HG03575 (cell line): ENCODE measurements around the gene MAPK10.

Experiments
- ATAC-seq: cut with Tn5 transposase; IDR thresholded peaks from one replicate; pipeline ENCODE4 v1.9.1; 2021; ENCODE audit not compliant: unreplicated experiment, insufficient number of reproducible peaks, low FRiP score; ENCODE audit errors: extremely low read depth

The MAPK10 gene

DNA sequence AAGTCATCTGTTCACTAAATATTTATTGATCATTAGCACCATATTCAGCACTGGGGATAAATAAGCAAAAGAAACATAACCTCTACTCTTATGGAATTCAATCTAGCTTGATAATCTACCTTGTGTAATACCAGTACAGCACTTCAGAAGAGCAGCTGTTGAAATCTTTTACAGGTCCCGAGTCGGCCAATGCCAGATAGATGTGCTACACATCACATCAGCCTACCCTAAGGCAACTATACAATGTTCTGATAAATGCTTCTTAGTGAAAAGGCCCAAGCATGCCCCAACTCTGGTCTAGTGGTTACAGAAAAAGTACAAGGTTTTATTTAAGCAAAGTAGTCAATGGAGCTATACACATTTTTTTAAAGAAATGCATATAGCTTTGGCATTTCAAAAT lies 68.7 kb downstream of the MAPK10 start:
- no peak for ATAC-seq

DNA sequence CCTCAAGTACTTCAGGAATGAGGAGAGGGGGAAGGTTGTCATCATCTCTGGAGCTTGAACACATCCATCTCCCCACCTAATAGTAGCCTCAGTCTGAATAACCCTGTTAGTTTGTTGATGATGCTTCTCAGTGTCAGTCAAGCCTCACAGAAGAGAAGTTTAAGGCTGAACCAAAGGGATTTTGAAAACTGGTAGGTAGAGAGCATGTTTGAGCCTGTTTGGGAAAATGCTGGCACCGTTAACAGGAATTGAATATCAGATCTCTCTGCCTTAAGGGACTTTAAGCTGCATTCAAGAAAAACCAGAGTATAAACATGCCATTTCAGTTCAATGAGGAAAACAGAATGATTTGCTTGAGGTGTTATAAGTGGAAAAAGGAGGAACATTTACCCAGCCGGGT lies 73.1 kb downstream of the MAPK10 start:
- no peak for ATAC-seq

DNA sequence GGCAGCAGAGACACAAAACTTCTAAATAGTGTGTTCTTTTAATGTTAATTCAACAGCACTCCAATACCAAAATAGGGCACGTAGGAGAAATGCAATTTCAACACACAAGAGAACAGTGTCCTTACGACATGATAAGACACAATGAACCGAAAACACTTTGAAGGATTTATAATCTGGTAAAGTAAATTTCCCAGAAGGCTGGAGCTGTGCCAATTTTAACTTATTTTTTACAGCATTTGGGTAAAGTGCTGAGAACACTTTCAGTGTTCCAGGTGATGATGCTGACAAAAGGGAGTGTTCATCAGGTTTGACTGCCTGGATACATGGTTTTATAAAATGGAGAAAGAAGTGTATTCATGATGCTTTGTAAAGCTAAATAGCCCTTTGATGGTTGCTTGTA lies 76.5 kb downstream of the MAPK10 start:
- no peak for ATAC-seq

DNA sequence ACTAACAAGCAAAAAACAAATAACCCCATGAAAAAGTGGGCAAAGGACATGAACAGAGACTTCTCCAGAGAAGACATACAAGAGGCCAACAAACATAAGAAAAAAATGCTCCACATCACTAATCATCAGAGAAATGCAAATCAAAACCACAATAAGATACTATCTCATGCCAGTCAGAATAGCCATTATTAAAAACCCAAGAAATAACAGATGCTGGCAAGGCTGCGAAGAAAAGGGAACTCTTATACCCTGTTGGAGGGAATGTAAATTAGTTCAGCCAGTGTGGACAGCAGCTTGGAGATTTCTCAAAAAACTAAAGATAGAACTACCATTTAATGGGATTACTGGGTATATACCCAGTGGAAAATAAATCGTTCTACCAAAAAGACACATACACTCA lies 79.6 kb downstream of the MAPK10 start:
- no peak for ATAC-seq

DNA sequence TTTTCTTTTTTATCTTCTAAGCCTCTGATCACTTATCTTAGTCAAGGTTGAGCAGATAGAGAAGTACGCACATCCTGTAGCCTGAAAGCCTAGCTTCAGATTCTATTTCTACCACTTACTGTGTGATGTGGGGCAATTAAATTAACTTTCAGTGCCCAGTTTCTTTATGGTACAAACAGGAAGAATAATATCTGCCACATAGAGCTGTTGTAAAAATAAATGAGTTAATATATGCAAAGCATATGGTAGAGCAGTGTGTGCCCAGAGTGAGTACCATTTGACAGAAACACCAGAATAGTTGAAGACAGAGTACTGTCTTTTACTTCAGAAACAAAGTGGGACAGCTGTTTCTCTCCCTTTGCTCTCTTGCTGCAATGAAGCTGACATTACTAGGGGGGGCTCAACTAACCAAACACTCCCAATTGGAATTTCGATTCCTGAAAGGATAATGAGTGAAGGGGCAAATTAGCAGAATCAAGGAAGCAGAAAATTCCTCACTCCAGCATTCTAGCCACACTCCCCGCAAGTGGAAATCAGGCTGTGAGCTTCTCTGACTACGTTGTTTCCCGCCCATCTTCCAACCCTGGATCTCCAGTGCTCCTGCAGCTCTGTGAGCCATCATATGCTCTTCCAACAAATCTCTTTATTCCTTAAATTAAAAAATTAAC lies 80.4 kb downstream of the MAPK10 start:
- no peak for ATAC-seq

DNA sequence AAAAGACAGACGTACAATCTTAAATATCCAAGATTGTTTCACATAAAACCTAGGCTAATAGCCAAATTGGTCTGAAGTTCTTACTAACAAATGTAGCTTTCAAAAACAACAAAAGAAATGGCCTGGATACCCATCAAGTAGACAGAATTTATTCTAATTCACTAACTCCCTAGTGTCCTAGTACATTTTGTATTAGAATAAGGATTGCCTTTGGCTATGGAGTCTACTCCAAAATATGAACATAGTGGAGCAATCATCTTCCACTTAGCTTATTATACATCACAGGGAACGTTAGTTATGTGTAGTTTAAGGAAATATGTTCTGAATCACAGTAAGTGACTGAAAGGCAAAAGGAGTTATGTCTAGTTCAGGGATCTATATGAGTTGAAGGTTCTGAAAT lies 81.7 kb downstream of the MAPK10 start:
- ATAC-seq = no peak

DNA sequence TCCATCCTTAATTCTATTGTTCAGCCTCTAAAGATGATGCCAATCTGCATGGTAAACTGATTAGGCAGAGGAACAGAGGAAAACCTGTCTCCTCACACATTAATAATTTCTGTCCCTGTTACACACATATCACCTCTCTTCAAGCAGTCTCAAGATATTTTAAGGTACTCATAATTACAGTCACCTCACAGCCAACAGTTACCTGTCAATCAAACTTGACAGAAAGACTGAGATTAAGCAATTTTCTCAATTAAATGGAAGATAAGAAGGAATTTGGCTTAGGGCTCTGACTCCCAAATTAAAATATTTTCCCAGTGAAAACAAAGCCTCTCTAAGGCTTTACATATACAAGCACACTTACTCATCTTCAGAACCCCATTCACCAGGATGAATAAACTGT lies 85.2 kb downstream of the MAPK10 start:
- no peak for ATAC-seq

DNA sequence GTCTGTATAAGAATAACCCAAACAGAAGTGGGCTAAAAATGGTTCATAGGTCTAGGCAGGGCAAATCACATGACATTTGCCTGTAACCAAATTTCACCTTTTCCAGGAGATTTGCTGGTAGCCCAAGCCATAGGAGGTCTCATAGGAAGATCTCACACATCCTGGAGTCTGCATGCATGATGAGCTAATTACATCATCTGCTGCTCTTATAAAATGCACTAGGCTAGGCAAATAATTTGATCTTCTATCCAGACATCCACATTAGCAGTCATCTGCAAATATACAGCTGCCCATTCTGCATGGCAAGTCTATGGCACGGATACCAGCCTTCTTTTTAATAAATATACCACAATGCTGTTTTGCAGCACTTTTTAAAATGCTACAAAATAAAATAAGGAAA lies 87.2 kb downstream of the MAPK10 start:
- no peak for ATAC-seq

DNA sequence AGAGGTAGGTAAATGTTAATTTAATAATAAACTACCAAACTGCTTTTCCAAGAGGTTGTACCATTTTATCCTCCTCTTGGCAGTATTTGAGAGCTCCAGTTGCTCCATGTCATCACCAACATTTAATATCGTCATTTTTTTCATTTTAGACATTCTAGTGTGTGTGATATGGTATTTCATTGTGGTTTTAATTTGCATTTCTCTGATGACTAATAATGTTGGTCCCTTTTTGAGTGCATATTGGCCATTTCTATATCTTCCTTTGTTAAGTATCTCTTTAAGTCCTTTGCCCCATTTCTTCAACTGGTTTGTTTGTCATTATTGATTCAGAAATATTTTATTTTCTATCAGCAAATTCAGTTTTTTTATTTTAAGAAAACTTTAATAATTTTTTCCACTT lies 88.8 kb downstream of the MAPK10 start:
- no peak for ATAC-seq

DNA sequence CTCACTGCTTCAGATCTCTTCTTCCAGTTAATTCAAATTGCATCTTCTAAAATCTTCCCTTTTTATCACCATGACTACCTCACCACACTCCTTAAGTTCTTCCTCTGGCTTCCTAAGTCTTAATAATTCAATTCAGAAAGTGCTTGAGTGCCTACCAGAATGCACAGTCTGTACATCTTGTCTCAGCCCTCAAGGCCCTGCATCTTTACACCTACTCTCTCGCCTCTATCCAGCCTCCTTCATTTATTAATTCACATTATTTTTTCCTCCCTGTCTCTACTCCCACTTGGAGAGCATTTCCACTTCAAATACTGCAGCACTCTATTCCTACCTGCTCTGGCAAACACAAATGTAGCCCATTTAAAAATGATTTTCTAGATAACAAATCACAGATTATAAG lies 90.5 kb downstream of the MAPK10 start:
- no peak for ATAC-seq

DNA sequence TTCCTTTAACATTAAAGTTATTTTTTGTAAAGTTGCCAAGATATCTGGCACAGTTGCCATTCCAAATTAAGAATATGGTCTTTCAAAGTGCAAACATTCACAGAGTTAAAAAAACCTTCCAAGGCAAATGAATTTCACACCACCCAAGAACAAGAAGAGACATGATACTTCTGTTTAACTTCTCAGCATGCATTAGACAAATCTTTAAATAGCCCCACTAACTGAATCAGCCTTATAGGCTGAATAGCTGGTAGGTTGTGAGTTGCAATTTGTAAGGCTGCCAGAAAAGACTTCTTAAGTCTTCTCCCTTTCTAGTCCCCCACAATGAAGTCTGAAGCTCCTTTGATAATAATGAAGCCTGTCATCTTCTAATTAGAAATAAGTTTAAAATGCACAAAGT lies 95.6 kb downstream of the MAPK10 start:
- no peak for ATAC-seq

DNA sequence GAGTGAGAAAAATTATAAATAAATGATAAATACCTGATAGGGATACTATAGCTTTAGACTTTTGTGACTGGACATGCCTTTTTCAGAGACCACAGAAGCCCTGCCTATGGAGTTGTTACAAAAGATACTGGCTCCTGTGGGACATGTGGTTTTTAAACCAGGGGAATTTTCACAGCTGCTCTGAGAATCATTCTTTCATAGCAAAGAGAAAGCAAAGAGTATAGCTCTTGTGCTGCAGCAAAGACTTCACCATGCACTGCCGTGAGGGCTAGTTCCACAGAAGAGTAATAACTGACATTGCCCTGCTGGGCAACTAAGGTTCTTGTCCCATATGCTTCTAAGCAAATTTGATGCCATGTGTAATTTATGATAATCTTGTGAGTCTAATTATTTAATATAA lies 98.2 kb downstream of the MAPK10 start:
- no peak for ATAC-seq

DNA sequence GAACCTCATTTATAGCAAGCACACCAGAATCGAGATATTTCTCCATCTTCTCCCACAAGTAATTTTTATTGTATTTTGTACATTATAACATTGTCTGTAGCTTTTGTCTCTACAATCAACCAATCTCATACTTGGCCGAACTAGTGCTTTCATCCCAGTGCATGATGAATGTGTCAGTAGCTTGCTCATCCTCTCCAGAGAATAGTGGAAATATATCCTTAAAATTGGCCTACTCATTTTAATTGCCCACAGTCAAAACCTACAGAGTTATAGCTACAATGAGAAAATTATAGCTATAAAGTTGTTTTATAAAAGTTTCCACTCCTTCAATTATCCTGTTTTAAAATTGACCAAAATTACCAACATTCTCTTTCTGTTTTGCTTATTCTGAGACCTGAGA lies 103.8 kb downstream of the MAPK10 start:
- no peak for ATAC-seq

DNA sequence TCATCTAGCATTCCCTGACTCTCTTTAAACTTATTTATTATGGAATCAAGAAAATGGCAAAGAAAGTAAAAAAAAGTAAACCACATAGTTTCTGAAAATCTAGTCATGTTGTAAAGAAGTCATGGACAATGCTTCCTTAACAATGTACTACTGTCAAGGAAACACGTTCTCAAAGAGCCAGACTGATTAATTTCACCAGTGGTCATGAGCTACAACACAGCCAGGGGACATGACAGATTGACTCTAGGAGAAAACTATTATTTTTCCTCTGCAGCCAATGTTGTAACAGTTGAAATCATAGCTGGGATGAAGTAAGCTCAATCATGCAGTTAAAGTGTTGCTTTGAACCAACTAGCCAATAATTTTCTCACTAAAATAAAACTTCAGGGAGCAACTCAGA lies 109.2 kb downstream of the MAPK10 start:
- ATAC-seq = no peak

DNA sequence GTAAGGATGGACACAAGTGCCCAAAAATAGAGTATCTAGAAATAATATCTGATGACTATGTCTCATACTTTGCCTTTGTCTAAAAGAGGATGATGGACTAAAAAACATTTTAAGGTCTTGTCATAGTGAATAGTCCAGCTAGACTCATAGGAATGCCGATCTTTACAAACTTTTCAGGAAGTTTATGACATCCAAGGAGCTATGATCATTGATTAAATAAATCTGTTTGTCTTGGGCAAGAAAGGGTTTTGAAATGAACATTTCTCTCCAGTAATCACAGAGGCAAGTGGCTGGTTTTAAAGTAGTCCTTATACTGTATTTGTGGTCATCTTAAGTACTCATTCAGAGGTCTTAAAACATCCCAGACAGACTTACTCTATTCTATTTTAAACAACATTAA lies 109.8 kb downstream of the MAPK10 start:
- ATAC-seq = no peak

DNA sequence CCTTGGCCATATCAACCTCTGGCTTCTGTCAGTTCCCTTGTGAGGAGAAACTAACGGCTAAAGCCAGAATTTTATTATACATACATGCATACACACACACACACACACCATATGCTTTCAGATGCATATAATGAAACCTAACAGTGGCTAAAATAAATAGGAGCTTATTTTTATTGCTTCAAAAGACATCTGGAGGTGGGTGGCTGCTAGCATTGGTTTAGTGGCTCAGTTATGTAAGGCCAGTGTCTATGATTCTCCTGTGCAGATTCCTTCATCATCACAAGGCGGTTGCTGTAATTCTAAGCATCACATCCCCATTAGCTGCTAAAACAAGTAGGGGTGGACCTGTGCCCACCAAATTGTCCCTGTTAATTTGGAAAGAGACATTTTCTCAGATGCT lies 110.8 kb downstream of the MAPK10 start:
- no peak for ATAC-seq

DNA sequence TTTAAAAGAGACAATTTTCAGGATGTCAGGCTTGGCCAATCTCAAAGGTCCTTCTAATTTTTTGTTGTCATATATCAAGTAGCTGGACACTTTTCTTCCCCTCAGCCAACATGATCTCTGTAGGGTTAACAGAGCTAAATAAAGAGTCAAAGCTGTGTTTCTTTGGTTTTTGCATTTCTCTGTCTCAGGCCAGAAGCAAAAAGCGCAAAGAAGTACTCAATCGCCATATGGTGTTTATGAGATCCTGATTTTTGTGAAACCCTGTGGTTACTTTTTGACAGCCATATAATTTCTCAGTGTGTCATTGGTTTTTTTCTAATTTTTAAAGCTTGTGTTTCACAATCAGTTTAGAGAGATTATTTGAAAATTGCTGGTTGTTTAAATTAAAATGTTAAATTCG lies 111.9 kb downstream of the MAPK10 start:
- ATAC-seq = no peak

DNA sequence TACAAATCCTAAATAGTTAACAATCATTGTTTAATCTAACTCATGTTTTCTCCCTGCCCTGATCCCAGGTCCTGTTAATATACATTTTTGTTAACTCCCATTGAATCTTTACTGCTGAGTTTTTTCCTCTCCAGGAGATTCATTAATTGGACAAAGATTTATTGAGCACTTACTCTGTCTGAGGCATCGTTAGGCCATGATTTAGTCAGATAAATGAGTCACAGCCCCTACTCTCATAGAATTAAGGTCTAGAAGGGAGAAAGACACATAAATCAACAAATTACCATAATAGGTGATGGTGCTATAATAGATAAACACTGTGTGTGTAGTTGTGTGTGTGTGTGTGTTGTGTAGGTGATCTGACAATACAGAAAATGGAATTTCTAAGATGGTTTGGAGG lies 112.5 kb downstream of the MAPK10 start:
- no peak for ATAC-seq

DNA sequence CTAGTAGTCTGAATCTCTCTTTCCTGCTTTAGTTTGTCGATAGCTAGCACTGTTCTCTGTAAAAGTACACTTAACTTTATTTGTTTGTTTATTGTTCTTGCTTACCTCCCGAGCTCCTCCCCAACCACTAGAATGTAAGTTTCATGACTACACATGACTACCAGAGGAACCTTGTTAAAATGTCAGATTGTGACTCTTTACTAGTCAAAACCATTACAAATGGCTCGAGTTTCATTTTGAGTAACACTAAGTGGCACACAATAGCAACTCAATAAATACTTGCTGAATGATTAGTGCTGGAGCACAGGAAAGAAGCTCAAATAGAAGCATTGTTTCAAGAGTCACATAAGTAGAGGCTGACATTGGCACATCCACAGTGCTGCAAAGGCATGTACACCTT lies 116.1 kb downstream of the MAPK10 start:
- no peak for ATAC-seq

DNA sequence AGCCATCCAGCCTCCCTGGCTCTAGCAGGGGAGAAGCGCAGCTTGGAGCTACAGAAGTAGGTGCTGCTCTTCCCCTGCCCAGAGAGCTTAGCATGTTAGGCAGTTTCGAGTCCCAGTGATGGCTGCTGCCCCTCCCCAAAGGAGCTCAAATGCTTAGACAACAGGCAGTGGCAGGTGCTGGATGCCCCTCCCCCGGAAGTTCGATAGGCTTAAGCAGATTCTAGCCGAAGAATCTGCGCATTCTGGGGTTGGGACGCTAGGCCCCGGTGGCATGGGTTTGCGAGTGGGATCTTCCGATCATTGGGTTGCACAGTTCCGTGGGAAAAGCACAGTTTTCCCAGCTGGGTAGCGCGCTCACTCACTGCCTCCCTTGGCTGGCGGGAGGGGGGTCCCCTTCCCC lies 117.2 kb downstream of the MAPK10 start:
- ATAC-seq = no peak

DNA sequence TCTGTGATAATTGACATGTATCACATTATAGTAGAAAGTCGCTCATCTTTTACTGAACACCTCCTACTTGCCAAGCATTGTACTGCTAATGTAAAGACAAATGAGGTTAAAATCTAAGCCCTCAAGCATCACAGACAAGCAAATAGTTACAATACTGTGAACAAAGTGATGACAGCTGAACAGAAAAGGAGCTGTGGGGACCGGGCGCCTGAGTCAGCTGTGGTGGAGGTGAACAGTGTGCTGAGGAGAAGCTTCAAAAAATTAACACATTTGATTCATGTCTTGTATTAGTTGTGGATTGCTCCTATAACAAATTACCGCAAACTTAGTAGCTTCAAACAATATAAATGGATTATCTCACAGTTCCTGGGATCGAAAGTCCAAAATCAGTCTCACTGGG lies 124.3 kb downstream of the MAPK10 start:
- ATAC-seq = no peak

DNA sequence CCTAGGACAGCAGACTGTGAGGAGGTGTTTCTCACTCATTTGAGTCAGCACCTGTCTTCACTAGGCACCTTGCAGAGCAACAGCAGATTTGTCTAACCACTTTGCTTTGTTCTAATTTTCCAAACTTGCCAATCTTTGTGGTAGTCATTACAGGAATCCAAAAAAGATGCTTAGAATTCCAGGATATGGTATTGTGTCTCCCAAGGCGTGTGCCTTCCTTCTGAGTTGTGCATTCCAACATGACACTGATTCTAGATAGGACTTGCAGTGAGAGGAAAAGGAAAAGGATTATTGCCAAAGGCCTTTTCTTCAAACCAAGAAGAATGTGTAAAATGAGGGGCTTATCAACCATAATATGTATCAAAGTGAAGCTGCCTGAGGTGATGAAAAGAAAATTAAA lies 126.2 kb downstream of the MAPK10 start:
- no peak for ATAC-seq
